Stimulated activated CD8-positive, alpha-beta memory T cell treated with anti-CD3 and anti-CD28 coated beads, Interleukin-15, amount 100 ng/mL, for 4 hours (primary cell): ENCODE measurements around the gene GART.
"Not testable (repeated sequence)": the region's sequence is repeated elsewhere in the genome, so short reads cannot be mapped to it uniquely, and the experiment has no call there.

Experiments
- DNase-seq, 2 donors: peaks; one replicate each; pipeline ENCODE4 v3.0.0-alpha.2; 2020; ENCODE audit warnings: low read depth in 2 of 2

Gene GART

DNA sequence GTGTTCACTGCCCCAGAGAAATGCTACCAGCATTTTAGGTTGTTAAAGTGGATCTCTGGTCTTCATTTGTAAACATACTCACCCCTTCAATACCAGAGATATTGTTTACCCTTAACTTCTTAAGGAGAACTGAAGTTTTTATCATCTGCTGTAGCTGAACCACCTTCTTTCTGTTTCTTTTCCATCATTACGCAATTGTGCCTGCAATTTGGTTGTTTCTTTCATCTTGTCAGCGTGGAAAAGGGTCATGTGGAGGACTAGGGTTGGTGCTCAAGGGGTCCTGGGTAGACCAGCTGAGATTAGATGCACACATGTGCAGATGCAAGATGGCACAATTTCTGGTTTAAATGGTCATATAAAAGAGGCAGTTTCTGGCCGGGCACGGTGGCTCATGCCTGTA, 23.0 kb downstream of the GART start:
- no peak for DNase-seq

DNA sequence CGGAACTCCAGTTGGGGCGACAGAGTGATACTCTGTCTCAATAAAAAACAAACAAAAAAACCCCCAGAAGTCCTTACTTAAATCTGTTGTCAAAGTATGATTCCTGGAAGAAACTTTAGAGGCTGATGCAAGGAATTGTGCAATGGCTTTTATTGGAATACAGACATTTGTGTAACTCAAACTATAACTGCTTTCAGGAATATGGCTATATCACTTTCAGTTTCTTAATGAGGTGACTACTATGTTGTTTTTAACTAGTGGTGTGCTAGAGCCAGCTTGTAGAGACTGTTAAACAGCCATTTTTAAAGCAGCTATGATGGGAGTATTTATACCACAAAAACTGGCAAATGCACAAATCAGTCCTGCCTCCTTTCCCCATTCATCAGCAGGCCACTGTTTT, 27.7 kb downstream of the GART start:
- no peak for DNase-seq

DNA sequence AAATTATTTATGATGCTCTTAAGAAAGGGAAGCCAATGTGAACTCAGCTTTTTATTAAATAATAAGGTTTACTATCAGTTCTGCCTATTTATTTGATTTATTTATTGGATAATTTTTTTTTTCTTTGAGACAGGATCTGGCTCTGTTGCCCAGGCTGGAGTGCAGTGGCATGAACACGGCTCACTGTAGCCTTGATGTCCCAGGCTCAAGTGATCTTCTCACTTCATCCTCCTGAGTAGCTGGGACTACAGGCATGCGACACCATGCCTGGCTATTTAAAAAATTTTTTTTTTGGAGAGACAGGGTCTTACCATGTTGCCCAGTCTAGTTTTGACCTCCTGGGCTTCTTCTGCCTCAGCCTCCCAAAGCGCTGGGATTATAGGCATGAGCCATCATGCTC, 29.4 kb downstream of the GART start:
- no peak for DNase-seq

DNA sequence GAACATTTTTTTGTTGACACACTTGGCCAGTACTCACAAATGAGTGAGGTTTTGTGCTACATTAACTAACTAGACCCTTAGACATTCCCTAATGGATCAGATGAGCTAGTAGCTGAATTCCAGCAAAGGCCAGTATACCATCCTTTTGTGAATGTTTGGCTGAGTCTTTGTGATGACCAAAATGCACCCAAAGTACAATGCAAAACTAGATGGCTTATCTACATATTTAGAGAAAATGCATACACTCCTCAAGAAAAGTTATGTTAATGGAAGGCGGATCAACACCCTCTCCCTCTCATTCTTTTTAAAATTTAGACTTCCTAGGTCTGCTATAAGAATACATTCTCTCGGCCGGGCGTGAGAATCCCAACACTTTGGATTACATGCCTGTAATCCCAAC, 30.3 kb downstream of the GART start:
- DNase-seq: no peak

DNA sequence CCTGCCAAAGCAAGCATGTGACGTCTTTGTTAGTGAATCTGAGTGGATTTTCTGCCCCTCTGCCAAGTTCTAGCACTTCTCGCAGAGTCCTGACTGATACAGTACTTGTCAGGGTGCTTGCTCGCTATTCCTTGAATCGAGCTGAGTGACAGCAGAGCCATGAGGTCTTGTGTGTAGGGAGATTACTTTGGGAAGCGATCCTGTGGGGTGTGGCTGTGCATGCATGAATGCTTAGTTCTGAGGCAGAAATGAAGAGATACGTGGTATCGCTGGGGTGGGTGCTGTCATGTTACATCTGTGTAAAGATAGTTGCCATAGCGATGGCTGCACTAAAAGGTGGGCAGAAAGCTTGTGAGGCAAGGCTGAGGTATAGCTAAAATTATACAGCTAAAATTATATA, 31.1 kb downstream of the GART start:
- DNase-seq: no peak

DNA sequence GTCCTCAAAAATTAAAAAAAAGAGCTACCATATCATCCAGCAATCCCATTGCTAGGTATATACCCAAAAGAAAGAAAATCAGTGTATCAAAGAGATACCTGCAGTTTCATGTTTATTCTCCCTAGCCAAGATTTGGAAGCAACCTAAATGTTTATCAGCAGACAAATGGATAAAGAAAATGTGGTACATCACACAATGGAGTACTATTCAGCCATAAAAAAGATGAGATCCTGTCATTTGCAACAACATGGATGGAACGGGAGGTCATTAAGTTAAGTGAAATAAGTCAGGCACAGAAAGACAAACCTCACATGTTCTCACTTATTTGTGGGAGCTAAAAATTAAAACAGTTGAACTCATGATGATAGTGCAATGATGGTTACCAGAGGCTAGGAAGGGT, 34.9 kb downstream of the GART start:
- DNase-seq: not testable (repeated sequence)

DNA sequence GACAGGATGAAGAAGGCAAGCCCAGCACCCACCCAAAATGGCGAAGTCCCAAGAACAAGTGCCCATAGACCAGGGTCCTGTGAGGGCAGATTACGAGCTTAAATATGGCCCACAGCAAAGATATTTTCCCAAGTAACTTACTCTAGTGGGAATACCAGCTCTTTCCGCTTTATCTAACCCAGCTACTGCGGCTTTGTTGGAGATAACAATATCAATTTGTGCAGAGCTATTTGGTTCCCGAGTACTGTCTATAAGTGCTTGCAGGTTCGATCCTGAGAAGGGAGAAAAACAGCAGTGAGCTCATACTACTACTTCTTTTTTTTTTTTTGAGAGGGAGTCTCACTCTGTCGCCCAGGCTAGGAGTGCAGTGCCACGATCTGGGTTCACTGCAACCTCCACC, 36.1 kb downstream of the GART start:
- DNase-seq: no peak

DNA sequence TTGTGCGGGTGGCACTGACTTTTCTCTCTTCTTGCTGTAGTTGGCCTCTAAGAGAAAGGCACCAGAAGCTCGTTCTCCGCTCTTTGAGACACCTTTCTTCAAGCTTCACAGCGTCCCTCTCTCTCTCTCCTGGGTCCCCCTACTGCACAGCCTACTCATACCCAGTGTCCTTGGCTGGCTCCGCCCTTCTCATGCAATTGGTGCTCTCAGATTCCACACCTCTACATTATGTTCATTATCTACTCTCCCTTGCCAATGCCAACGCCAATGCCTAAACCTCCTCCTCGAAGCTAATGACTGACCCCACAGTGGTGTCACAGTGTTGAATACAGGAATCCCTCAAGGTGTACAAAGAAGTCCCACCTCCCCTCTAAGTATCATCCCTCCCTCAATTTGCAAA, 45.6 kb downstream of the GART start:
- no peak for DNase-seq

DNA sequence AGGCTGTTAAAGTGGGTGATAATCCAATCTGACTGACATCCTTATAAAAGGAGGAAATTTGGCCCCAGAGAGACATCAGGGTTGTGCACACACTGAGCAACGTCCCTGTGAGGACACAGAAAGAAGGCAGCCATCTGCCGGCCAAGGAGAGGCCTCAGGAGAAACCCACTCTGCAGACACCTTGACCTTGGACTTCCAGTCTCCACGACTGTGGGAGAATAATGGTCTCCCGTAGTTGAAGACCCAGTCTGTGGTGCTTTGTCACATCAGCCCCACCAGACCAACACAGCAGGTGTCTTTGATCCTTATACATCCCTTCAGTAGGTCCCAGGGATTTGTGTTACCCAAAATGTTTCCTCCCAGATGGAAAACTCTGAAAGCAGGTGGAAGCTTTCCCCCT, 46.2 kb downstream of the GART start:
- no peak for DNase-seq

DNA sequence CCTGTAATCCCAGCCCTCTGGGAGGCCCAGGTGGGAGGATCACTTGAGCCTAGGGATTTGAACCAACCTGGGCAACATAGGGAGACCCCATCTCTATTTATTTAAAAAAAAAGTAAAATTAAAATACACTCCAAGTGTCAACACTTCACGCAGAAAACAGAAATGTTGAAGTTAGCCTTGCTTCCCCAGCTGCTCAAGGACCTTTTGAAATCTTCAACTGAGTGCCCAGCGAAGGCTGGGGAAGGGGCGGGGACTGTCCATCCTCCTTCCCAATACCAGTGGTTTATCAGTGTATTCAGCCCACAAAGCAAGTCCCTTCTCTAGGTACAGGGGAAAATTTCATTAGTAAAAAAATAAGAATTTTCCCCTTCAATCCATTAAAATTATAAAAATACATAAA, 48.2 kb downstream of the GART start:
- no peak for DNase-seq

DNA sequence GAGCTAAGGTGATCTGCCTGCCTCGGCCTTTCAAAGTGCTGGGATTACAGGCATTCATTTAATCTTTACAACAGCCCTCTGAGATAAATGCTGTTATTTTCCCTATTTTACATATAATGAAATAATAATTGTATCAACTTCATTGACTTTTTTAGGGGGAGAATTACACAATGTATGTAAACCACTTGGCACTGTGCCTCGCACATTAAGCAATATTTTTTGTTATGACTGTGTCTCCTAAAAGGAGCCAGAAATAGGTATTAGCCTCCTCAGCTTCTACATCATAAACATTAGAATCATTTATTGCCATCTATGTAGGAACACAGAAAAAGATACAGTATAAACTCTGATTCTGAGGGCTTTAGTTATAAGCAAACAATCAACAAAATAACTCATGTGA, 49.3 kb downstream of the GART start:
- DNase-seq: no peak

DNA sequence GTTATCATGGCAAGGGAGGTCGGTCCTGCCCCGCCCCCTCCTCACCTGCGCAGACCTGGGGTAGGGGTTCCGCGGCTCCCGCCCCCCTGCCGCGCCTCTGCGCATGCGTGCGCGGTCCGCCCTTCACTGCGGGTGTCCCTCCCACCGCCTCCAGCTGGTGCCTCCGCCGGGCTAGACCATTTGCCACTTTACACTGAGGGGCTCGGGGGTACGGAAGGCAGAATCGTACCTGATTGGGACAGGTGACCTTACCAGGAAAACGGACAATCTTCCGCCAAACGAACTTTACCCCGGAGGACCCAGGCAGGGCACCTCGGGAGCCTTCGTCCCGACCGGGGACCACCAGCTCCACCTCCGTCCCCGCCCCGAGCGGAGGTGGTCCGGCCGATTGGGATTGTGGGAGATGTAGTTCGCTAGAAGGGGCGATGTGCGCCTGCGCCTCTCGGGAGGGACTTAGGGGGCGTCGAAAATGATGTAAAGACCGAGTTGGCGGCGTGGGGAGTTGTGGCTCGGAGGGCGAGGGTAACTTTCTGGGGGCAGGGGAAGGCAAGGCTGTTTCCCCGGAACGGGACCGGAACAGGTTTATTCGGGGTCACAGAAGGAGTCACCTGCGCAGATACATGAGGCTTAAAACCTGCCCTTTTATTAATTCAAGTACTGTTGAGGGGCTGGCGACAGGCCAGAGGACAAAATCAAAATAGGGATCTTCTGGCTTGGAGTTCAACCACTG, 50.4 kb downstream of the GART start, which contains the start of gene DNAJC28:
Gene DNAJC28 (minus strand): TSS at position 344 of the 730 bp plus-strand sequence. CDS start 2,323 bp downstream, outside the sequence.
- peak; percentile 91 to 92 for DNase-seq

DNA sequence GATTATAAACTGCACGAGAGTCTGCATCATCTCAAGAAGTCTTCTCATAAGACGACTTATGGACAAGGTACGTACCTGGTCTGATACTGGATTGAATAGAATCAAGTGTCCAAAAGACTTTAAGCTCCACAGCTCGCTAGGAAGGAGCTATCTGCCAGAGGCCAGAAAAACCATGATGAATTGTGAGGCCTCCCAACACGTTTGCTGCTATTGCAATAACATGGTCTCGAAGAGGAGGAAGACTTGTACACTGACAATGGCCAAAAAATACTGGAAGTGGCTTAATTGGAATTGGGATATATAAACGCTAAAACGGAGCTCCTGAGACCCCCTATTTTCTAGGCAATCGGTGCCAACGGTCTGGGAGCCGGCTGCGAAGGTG, 50.9 kb downstream of the GART start:
- DNase-seq: no peak

DNA sequence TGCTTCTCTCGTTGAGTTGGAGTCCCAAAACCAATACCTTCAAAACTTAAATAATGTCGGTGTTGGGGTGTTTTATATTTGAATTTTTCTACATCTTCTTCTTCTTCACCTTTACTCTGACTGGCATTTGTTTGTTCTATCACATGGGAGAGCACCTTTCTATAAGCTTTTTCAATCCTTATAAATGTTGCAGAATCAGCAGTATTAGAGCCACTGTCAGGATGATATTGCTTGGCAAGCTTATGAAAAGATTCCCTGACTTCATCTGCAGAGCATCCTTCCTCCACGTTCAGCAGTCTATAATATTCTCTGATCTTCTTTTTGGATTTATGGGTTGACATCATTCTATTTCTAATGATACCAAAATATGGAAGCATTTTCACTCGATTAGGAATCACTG, 53.0 kb downstream of the GART start:
- no peak for DNase-seq

DNA sequence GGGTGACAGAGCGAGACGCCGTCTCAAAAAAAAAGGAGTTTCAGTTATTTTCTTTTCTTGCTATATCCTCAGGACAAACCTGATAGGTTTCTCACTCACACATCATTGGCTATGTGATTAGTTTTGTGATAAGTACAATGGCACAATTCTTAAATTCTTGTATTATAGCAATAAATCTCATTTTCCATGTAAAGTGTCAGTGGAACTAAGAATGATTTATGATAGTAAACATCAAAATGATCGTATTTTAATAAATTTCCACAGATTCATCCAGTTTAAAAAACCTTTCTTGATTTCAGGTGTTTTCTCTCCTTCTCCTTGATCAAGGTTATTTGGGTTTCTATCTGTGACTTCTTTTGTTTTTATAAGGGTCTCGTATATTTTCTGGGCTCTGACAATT, 53.9 kb downstream of the GART start:
- no peak for DNase-seq

DNA sequence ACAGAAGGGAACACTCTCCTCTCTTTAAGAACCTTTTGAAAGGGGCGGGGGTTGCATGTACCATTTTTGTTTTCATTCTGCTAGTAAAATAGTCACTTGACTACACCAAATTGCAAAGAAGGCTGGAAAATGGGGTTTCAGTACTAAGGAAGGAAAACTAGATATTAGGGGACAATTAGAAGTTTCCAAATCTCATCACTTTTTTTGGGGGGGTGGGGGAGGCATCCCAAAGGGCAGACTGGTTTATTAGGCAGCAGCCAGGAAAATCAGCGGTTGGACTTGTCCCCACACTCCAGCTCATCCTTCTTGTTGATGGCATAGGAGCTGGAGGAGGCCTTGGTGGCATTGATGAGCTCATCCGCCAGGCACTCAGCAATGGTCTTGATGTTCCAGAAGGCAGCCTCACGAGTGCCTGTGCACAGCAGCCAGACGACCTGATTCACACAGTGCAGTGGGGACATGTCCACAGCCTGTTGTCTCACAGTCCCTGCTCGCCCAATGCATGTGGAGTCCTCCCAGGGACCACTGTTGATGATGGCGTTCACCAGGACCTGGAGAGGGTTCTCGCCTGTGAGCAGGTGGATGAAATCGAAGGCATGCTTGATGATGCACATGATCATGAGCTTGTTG, 60.5 kb downstream of the GART start:
- no peak for DNase-seq

DNA sequence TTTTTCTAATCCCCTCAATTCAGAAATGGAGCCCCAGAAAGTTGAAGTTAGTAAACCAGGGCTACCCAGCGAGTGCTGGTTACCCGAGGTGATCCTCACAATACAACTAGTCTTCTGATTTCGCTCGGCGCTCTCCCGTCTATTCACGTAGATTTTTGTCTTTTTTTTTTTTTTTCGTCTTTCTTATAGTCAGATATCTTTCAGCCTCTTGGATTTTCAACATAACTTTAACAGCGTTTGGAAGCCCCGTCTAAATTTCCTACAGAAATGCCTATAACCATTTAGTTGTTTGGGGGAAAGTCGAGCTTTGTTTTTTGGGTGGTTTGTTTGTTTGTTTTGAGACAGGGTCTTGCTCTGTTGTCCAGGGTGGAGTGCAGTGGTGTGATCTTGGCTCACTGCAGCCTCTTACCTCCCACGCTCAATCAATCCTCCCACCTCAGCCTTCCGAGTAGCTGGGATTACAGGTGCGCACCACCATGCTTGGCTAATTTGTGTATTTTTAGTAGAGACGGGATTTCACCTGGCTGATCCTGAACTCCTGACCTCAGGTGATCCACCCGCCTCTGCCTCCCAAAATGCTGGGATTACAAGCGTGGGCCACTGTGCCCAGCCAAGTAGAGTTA, 61.3 kb downstream of the GART start:
- no peak for DNase-seq

DNA sequence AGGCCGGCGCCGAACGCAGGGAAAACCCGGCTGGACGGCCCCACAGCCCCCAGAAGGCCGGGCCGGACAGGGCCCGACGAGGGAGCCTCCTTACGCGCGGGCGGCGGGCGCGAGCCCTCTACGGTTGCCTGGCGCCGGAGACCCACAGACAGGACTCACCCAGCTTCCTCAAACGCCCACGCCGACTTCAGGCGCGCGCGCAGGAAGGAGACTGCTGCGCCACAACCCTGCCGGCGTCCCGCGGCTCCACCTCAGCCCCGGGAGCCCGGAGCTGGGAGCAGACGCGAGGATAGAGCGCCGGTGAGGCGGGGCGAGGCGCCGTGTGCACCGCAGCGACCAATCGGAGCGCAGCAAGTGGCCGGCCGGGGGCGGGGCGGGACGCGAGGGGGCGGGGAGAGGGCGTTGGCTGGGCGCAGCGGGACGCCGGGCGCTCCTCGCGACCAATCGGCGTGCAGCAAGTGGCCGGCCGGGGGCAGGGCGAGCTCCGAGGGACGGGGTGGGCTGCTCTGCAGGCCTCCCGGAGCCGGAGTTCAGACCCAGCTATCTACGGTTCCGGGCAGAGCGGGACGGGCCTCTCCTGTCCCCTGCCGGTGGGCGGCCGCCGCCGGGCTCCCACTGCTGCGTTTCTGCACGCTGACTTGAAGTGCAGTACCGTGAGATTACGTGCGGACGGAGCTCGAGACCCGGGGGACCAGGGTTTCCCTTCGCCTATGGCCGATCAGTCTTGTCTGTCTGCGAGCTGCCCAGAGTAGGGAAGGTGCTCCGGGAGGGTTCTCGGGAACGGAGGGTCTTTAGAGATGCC, 62.0 kb downstream of the GART start, which contains the start of gene TMEM50B:
Gene TMEM50B (minus strand): TSS at position 296 of the 802 bp plus-strand sequence. CDS start 11,089 bp downstream, outside the sequence.
- peak; percentile 89 to 96 for DNase-seq

DNA sequence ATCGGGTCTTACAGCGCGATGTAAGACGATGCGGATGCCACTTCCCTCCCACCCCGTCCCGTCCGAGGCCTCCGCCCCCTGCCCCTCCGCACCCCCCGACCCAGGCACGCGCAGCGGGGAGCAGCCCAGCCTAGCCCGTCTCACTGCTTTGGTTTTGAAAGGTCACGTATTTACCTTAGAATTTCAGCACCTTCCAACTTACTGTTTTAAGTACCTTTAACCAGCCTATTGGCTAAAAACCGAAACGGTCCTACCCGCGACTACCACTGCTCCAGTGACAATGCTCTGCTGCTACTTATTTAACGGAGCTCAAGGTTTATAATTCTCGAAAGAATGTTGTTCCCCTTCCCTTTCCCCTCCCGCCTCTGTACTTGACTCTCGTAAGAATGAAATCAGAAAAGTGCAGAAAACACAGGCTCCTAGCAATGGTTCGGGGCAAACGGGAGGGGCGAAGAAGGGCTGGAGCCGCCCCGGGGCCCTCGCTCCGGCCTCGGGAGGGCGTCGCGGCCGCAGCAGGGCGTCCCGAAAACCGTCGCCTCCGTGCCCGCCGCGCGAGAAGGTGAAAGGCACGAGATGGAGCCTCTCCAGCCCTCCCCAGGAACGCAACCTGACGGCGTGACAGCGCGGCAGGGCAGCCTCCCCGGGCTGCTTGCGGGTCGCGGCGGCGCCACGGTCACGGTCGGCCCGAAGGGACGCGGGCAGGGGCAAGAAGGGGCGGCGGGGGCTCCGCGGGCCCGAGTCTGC, 62.8 kb downstream of the GART start:
- DNase-seq: peak in 1 of 2 donors; percentile 4

DNA sequence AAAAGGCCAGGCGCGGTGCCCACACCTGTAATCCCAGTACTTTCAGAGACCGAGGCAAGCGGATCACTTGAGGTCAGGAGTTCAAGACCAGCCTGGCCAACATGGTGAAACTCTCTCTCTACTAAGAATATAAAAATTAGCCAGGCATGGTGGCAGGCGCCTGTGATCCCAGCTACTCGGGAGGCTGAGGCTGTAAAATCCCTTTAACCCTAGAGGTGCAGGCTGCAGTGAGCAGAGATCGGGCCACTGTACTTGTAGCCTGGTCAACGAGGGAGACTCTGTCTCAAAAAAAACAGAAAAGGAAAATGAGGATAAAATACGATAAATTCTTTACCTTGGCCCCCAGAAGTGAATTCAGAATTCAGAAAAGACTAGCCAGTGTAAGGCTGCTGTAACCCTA, 63.7 kb downstream of the GART start:
- DNase-seq: no peak

DNA sequence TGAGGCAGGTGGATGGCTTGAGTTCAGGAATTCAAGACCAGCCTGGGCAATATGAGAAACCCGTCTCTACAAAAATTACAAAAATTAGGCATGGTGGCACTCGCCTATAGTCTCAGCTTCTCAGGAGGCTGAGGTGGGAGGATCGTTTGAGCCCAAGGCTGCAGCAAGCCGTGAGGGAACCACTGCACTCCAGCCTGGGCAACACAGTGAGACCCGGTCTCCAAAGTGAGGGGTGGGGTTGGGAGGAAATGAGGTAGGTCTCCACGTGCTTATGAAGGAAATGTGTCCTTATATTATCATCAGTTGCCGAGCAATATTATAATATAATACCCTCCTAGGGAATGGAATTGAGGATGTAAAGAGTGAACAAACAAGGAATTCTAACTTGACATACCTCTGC, 64.9 kb downstream of the GART start:
- no peak for DNase-seq

DNA sequence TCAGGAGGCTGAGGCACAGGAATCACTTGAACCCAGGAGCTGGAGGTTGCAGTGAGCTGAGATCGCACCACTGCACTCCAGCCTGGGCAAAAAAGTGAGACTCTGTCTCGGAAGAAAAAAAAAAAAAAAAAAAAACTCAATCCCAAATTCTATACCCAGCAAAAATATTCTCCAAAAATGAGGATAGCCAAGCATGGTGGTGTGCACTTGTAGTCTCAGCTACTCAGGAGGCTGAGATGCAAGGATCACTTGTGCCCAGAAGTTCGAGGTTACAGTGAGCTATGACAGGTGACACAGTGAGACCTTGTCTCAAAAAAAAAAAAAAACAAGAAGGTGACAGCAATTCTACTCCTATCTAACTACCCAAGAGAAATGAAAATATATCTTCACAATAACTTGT, 68.6 kb downstream of the GART start:
- no peak for DNase-seq
